Stimulated activated CD8-positive, alpha-beta memory T cell treated with anti-CD3 and anti-CD28 coated beads, Interleukin-7, amount 100 ng/mL, for 24 hours (primary cell): ENCODE results near the gene LRRK1.

Experiments
- DNase-seq: peaks from one replicate; pipeline ENCODE4 v3.0.0-alpha.2; 2020; ENCODE audit warnings: low read depth

The LRRK1 gene, protein sequence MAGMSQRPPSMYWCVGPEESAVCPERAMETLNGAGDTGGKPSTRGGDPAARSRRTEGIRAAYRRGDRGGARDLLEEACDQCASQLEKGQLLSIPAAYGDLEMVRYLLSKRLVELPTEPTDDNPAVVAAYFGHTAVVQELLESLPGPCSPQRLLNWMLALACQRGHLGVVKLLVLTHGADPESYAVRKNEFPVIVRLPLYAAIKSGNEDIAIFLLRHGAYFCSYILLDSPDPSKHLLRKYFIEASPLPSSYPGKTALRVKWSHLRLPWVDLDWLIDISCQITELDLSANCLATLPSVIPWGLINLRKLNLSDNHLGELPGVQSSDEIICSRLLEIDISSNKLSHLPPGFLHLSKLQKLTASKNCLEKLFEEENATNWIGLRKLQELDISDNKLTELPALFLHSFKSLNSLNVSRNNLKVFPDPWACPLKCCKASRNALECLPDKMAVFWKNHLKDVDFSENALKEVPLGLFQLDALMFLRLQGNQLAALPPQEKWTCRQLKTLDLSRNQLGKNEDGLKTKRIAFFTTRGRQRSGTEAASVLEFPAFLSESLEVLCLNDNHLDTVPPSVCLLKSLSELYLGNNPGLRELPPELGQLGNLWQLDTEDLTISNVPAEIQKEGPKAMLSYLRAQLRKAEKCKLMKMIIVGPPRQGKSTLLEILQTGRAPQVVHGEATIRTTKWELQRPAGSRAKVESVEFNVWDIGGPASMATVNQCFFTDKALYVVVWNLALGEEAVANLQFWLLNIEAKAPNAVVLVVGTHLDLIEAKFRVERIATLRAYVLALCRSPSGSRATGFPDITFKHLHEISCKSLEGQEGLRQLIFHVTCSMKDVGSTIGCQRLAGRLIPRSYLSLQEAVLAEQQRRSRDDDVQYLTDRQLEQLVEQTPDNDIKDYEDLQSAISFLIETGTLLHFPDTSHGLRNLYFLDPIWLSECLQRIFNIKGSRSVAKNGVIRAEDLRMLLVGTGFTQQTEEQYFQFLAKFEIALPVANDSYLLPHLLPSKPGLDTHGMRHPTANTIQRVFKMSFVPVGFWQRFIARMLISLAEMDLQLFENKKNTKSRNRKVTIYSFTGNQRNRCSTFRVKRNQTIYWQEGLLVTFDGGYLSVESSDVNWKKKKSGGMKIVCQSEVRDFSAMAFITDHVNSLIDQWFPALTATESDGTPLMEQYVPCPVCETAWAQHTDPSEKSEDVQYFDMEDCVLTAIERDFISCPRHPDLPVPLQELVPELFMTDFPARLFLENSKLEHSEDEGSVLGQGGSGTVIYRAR (N-terminal part only)

GRCh38 chr15:100918690-100919480 lies at the start of gene LRRK1:
TSS of gene LRRK1 (plus strand) at chr15:100919357. CDS start at chr15:100924633, 5,276 bp downstream.
- DNase-seq = no peak

GRCh38 chr15:100873029-100873677 lies 46.0 kb upstream of the LRRK1 start:
- DNase-seq = no peak

DNA sequence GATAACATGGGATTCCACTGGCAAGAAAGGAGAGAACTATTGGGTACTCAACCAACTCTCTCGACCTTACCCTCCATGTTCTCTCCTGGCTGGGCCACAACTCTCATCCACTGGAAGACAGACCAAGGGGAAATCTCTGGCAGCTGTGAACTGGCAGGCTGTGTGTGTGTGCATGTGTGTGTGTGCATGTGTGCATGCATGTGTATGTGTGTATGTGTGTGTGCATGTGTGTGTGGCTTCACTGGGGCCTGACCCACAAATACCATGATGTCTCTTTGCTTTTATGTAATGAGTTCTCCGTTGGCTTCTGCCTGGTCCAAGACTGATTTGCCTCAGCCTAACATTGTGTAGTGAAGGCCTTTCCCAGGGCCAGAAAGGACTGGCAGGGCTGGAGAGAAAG lies 43.7 kb upstream of the LRRK1 start:
- no peak for DNase-seq

DNA sequence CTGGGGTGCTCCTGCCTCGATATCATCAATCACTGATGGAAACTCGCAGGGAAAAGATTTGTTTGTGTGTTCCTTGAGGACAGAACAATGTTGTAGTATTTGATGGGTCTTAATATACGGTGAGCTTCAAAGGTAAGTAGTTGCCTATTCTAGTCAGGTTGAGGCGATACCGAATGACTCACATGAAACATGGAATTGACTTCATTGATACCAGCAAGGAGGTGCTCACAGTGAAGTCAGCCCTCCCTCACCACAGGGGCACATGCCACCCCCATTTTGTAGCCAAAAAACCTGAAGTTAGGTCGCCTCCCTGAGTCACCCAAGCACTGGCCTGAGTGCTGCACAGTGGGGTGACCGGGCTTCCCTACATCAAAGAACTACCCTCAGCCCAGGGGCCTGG lies 43.2 kb upstream of the LRRK1 start:
- no peak for DNase-seq

GRCh38 chr15:100877551-100877950 lies 41.6 kb upstream of the LRRK1 start:
- no peak for DNase-seq

DNA sequence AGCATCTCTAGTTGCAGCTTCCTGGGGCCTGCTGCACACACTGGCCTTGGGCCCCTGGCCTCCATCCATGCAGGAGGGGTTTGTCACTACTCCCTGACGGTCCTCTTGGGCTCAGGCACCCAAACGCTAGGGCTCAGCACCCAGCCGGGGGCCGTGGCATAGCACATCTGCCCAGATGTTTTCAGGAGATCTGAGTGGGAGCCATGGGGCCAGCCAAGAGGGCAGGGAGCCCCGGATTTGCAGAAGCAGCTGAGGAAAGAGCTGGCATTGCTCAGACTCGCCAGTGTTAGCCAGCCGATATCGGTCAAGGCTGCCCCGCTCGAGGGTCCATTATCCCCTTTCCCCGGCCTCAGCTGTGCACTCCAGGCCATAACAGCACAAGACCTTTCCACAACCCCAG lies 41.0 kb upstream of the LRRK1 start:
- no peak for DNase-seq

DNA sequence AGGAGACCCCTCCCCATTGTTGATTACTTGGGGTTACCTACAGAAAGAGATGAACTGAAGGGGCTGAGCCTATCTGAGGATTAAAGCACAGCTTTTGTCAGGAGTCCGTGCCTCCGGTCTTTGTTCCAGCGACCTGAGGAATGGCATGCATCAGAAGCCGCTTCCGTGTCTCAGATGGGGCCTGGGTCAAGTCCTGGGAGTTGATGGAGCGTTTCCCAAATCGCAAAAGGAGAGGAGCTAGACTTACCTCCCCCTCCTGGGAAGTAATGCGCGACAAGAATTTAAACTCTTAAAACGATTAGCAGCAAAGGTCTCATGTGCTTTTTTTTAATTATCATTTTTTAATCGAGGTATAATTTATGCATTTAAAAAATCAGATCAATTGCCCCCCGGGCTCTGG lies 40.5 kb upstream of the LRRK1 start:
- DNase-seq = no peak

- no peak for DNase-seq
These were observed 40.1 kb upstream of the LRRK1 start for GRCh38 chr15:100879061-100879463.

DNA sequence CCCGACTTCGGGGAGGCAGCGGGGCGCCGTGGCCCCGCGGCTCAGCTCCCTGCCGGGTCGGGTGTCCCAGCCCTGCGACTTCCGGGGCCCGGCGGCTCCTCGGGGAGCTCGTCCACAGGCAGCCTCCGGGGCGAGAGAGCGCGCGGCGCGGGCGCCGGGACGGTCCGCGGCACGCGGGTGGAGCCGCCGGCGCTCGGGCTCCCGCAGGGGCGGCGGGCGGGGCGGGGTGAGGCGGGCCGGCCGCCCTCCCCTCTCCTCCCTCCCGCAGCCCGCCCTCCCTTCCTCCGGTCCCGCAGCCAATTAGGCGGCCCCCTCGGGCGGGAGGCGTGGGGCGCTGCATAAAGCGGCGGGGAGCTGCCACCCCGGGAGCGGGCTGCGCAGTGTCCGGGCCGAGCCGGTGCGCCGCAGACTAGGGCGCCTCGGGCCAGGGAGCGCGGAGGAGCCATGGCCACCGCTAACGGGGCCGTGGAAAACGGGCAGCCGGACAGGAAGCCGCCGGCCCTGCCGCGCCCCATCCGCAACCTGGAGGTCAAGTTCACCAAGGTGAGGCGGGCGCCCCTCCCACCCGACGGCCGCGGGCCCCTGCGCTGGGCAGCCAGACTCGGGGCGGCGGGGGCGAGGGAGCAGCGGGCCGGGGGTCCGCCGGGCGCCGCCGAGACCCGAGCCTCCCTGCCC lies 39.6 kb upstream of the LRRK1 start, which contains the start of gene ALDH1A3:
Gene ALDH1A3 (plus strand): TSS at position 368 of the 675 bp plus-strand sequence. CDS start 77 bp downstream, at position 445.
- DNase-seq = no peak

DNA sequence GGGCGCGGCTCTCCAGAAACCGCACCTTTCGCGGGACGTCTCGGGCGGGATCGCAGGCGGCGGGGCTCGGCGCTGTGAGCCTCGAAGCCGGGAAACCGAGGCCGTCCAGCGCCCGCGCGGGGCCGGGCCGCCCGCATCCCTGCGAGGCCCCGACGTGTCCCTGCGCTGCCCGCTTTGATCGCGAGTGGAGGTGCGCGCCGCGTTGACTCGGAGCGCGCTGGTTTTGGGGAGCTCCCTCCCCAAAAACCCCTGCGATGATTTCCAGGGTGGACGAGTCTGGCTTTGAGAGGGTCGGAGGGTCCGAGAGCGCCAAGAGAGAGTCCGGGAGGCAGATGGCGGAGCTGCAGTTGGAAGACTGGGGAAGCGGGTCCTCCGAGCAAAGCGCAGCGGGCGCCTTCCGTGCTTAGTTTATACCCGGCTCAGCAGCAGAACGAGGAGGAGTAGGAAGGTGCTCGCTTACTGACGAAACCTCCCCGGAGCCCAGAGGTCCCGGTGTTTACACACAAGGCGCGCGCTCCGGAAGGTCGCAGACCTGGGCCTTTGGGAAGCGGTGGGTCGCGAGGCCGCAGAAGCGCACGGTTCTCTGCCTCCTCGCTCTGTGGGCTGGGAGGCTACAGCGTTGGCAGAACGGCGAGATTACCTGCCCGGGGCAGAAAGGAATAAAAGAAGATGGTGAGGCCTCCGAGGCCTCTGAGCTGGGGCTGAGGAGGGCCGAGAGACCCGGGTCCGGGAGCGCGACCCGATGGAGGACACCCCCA lies 38.8 kb upstream of the LRRK1 start:
- DNase-seq = no peak

DNA sequence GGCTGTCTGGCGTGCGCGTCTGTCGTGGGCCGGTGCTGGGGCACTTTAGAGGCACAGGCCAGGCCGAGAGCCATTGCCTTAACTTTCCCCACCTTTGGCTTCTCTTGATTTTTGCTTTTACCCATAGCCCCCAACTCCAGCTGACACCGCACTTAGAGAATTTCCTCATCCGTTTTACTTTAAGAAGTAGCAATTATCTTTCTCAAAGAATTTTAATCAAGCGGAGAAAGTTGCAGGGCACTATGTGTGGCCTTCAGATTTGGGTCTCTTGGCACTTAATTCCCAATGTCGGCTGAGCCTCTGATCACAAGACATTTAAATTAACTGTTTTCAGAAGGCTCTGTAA lies 38.3 kb upstream of the LRRK1 start:
- no peak for DNase-seq

DNA sequence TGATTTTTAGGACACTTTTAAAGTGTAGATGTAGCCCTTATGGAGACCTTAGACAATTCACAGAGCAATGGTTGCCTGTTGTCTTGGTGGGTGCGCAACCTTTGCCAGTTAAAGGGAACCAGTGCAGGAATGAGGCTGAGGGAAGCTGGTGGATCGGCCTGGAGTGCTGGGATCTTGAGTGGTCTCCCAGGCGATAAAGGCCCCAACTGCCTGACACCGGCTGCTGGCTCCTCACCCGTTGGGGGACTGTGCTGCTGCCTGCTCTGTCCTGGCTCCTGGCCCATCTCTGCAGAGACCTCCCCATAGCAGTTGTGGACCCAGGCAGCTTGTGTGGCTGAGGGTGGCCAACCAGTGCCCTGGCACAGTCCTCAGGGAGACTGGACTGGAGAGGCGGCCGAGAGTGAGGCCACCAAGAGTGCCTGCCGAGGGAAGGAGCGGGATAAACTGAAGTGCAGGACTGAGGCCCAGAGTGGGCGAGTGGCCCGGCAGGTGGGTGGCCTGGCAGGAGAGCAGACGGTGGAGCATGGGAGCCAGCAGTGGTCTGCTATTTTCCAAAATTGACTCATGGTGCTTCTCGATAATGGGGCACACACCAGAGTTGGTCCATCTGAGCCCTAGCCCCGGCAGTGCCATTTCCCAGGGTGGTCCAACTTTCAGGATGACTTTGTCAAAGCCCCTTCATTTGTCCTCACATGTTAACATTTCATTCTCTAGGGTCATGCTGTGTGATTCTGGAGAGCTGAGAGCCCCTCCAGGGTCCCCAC lies 37.4 kb upstream of the LRRK1 start:
- DNase-seq = no peak

DNA sequence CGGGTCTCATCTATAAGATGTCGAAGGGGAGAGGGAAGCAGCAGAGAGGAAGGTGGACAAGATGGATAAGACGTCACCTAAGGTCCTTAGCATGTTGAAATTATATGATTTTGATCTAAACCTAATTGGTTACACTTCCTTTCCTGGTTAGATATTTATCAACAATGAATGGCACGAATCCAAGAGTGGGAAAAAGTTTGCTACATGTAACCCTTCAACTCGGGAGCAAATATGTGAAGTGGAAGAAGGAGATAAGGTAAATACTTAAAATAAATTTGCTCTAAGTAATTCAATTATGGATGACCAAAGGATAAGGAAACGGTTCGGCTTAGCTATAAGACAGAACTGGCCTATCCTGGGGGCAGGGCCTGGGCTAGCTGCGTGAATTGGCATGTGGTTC lies 34.0 kb upstream of the LRRK1 start:
- DNase-seq = no peak

GRCh38 chr15:100885811-100886210 lies 33.3 kb upstream of the LRRK1 start:
- DNase-seq = no peak

DNA sequence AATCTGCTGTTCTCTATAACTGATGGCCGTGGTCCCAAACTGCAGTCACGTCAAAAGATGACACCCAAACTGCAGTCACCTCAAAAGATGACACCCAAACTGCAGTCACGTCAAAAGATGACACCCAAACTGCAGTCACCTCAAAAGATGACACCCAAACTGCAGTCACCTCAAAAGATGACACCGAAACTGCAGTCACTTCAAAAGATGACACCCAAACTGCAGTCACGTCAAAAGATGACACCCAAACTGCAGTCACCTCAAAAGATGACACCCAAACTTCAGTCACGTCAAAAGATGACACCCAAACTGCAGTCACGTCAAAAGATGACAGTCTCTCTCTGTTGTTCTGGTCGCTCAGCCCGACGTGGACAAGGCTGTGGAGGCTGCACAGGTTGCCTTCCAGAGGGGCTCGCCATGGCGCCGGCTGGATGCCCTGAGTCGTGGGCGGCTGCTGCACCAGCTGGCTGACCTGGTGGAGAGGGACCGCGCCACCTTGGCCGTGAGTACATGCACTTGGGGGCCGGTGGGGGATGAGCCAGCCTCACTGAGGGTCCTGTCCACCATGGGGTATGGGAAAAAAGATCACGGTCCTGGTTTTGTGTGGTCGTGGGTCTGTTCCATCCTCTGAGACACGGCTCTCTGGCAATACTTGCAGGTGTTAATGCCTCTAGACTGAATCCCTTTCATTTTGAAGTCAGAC lies 31.8 kb upstream of the LRRK1 start:
- no peak for DNase-seq

GRCh38 chr15:100889385-100890050 lies 29.6 kb upstream of the LRRK1 start:
- no peak for DNase-seq

DNA sequence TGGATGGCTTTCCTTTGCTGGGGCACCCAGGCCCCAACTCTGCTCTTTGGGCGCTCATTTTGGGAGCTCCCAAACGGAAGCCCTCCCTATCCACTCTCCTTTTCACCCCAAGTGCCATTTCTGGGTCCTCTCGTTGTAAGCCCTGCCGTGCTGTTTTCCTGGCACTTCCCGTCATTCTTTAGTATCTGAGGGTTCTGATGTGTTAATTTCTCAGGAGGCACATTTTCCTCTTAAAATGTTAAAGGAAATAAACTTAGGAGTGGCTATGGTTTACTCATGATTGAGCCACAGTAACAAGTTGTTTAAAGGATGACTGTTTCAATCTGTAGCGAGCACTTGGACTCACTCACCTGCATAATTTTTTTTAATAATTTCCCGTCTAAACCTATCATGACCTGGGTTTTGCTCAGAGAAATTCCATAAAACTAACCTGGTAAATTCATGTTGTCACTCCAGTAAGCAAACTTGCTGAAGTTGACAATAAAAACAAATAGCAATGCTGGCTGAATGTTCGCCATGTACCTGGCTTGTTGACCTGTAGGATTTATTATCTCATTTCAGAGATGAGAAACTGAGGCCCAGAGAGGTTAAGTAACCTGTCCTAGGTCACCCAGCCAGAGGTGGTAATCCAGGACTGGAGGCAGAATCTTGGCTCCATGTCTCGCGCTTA lies 29.0 kb upstream of the LRRK1 start:
- DNase-seq = no peak
